Breast epithelium (tissue), 4 donors: ENCODE measurements around the gene DEFB112. TPM values are rescaled to one million over a fixed set of nuclear protein-coding genes. Genes with fewer than 3 reads are reported as not detected.

Source experiments
- DNase-seq, 2 donors: peaks; one replicate each; pipeline ENCODE4 v3.0.0-alpha.2; 2019; ENCODE audit warnings: low spot score in 2 of 2
- H3K27ac ChIP-seq, 2 donors: fragments of 200-600 bp; sonication (generic) in 1 of 2; one replicate each; pipeline ENCODE4 v1.5.1; 2016 to 2019; ENCODE audit warnings: mild to moderate bottlenecking in 1 of 2
- H3K27me3 ChIP-seq, 2 donors: fragments of 200-600 bp; sonication (generic) in 1 of 2; one replicate each; pipeline versions ENCODE4 v1.5.1 to v1.6.0; 2017 to 2019; ENCODE audit warnings: control low read depth in 1 of 2, mild to moderate bottlenecking in 1 of 2
- H3K36me3 ChIP-seq: fragments of 200-600 bp; one replicate; pipeline ENCODE4 v1.5.1; 2019
- H3K4me1 ChIP-seq, 2 donors: fragments of 200-600 bp; sonication (generic); one replicate each; pipeline ENCODE4 v1.5.1; 2016 to 2019; ENCODE audit warnings: control low read depth in 1 of 2
- H3K4me3 ChIP-seq, 3 donors: fragments of 200-600 bp; sonication (generic); 1 replicate in 2 of 3; 2 replicates in 1 of 3; pipeline ENCODE4 v1.5.1; 2016 to 2019; ENCODE audit warnings: mild to moderate bottlenecking in 3 of 3, moderate library complexity in 2 of 3
- H3K9me3 ChIP-seq, 2 donors: fragments of 200-600 bp; sonication (generic) in 1 of 2; one replicate each; pipeline ENCODE4 v1.5.1; 2016 to 2019; ENCODE audit warnings: control low read depth in 1 of 2
- CTCF ChIP-seq, 3 donors: fragments of 450-650 bp; IDR thresholded peaks; one replicate each; pipeline ENCODE4 v1.5.1; 2016 to 2017; ENCODE audit warnings: antibody characterized with exemption in 3 of 3, mild to moderate bottlenecking in 3 of 3, moderate library complexity in 3 of 3
- POLR2A ChIP-seq: fragments of 450-650 bp; IDR thresholded peaks from one replicate; pipeline ENCODE4 v1.6.1; 2016; ENCODE audit warnings: antibody characterized with exemption, mild to moderate bottlenecking, moderate library complexity
- POLR2AphosphoS5 ChIP-seq, 3 donors: sonication (generic); formaldehyde crosslinking; IDR thresholded peaks; one replicate each; pipeline ENCODE4 v1.6.1; 2017; ENCODE audit warnings: antibody characterized with exemption in 3 of 3
- intact Hi-C: fragments of 100-400 bp; cut with DNase I; formaldehyde crosslinking; loops from one replicate; pipeline ENCODE4 v1.15.1; 2023; ENCODE audit warnings: low total_unique reads
- total RNA-seq, 3 donors: library from RNA; depleted of rRNA; stranded (reverse); fragments of >200 nt; gene quantifications; one replicate each; pipeline ENCODE4 v1.1.0, GENCODE V29; 2016

The DEFB112 gene
- total RNA-seq, 3 donors from 2014 or later, result not detected

GRCh38 chr6:50093116-50093937 lies 43.6 kb upstream of the DEFB112 start:
- DNase-seq, result no peak
- no peaks in the 10 kb centered on the region for H3K9me3 ChIP-seq
- H3K27ac ChIP-seq, result no peak overlapping the region
- intact Hi-C loops, result no loop called here
- H3K4me3 ChIP-seq, result no peak overlapping the region
- H3K36me3 ChIP-seq, result no peaks in the 10 kb centered on the region
- H3K27me3 ChIP-seq, result no peaks in the 10 kb centered on the region
- H3K4me1 ChIP-seq, result no peaks in the 10 kb centered on the region
- no peak for TF ChIP-seq POLR2A
- TF ChIP-seq CTCF (IDR thresholded peaks at IDR 0.05), result no peak
- no peak for TF ChIP-seq POLR2AphosphoS5 (IDR thresholded peaks at IDR 0.05)

- Histone ChIP-seq H3K9me3 (no peaks in the 10 kb centered on the region), H3K36me3 (no peaks in the 10 kb centered on the region), H3K27me3 (no peaks in the 10 kb centered on the region), H3K27ac (no peak overlapping the region), H3K4me1 (no peaks in the 10 kb centered on the region), H3K4me3 (no peak overlapping the region)
- TF ChIP-seq POLR2A (no peak), CTCF (IDR thresholded peaks at IDR 0.05) (no peak), POLR2AphosphoS5 (IDR thresholded peaks at IDR 0.05) (no peak)
- intact Hi-C loops, result no loop called here
- no peak for DNase-seq
Measured at GRCh38 chr6:50091641-50092040, 41.9 kb upstream of the DEFB112 start.

- intact Hi-C loops, result no loop called here
- H3K27me3 ChIP-seq, result no peaks in the 10 kb centered on the region
- H3K4me1 ChIP-seq, result no peaks in the 10 kb centered on the region
- H3K9me3 ChIP-seq, result no peaks in the 10 kb centered on the region
- DNase-seq, result no peak
- TF ChIP-seq POLR2AphosphoS5 (IDR thresholded peaks at IDR 0.05) (no peak), CTCF (IDR thresholded peaks at IDR 0.05) (no peak), POLR2A (no peak)
- no peaks in the 10 kb centered on the region for H3K36me3 ChIP-seq
- H3K27ac ChIP-seq, result no peak overlapping the region
- H3K4me3 ChIP-seq, result no peak overlapping the region
Measured at GRCh38 chr6:50089911-50090310, 40.2 kb upstream of the DEFB112 start.

DNA sequence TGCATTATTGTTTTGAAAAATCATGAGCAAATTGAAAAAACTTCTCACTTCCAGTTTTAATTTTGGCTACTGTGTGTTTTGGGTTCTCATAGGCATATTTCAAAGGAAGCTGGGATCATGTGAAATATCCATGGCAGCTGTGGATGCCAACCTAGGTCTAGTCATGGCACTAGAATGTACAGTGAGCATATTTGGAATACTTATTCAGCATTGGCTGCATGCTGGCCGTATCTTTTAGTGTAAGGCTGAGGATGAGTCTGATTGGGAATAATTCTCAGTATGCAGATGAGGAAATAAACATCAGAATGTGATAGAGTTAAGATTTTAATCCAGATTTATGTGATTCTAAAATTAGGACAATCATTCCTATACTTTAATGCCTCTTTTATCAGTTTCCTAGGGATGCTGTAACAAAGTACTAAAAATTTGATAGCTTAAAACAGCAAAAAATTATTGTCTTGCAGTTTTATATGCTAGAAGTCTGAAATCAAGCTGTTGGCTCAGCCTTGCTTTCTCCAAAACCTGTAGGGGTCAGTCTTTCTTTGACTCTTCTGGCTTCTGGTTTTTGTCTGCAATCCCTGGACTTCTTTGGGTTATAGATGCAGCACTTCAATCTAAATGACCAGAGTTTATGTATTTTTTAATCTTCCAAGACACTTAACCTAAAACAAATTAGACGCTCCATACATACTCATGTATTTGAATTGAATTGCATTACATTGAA lies 37.7 kb upstream of the DEFB112 start:
- TF ChIP-seq POLR2A, result no peak
- no peak for TF ChIP-seq POLR2AphosphoS5 (IDR thresholded peaks at IDR 0.05)
- no peak for TF ChIP-seq CTCF (IDR thresholded peaks at IDR 0.05)
- Histone ChIP-seq H3K27ac (no peak overlapping the region), H3K4me3 (no peak overlapping the region), H3K9me3 (no peaks in the 10 kb centered on the region), H3K4me1 (no peaks in the 10 kb centered on the region), H3K27me3 (no peaks in the 10 kb centered on the region), H3K36me3 (no peaks in the 10 kb centered on the region)
- intact Hi-C loops, result no loop called here
- DNase-seq, result no peak

DNA sequence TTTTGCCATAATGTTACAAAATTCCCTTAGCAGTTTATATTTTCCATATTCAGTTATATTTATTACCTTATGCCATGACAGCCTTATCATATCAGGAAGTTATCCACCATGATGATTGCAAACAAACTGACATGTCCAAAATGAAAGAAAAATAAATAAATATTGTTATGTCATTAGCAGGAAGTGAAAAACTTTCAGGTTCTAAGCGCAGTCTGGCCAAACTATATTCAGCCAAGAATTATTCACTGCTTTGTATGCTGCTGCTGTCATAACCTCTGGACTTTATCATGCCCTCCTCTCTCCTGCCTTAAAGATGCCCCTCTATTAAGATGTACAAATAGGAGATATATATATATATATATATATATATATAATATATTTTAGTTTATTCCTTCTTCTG lies 27.7 kb upstream of the DEFB112 start:
- H3K9me3 ChIP-seq, result no peaks in the 10 kb centered on the region
- no peak overlapping the region for H3K27ac ChIP-seq
- intact Hi-C loops, result no loop called here
- no peaks in the 10 kb centered on the region for H3K36me3 ChIP-seq
- DNase-seq, result no peak
- TF ChIP-seq POLR2A (no peak), CTCF (IDR thresholded peaks at IDR 0.05) (no peak), POLR2AphosphoS5 (IDR thresholded peaks at IDR 0.05) (no peak)
- no peaks in the 10 kb centered on the region for H3K27me3 ChIP-seq
- no peaks in the 10 kb centered on the region for H3K4me1 ChIP-seq
- no peak overlapping the region for H3K4me3 ChIP-seq
